Upper lobe of left lung (tissue), 6 donors: Measurements from ENCODE around the gene ZNF518B. TPM values are rescaled to one million over a fixed set of nuclear protein-coding genes. Genes with fewer than 3 reads are reported as not detected.
A peak's percentile ranks its signal among the peaks of the same experiment; 100 is the strongest.

ENCODE experiments used
- ATAC-seq, 2 donors: fragments of 200-7000 bp; cut with Tn5 transposase; one replicate each; pipeline ENCODE4 v1.9.1; 2022; ENCODE audit warnings: mild to moderate bottlenecking in 2 of 2, moderate library complexity in 2 of 2; ENCODE audit not compliant: low FRiP score in 2 of 2
- DNase-seq, 2 donors: peaks; one replicate each; pipeline ENCODE4 v3.0.0-alpha.2; 2019 to 2020
- H3K27ac ChIP-seq, 4 donors: fragments of 200-600 bp; sonication (generic); one replicate each; pipeline ENCODE4 v1.5.1; 2016 to 2019
- H3K27me3 ChIP-seq, 4 donors: fragments of 200-600 bp; sonication (generic); one replicate each; pipeline ENCODE4 v1.5.1; 2017 to 2019
- H3K36me3 ChIP-seq, 4 donors: fragments of 200-600 bp; sonication (generic); one replicate each; pipeline ENCODE4 v1.5.1; 2016 to 2019
- H3K4me1 ChIP-seq, 4 donors: fragments of 200-600 bp; sonication (generic); one replicate each; pipeline ENCODE4 v1.5.1; 2018 to 2019
- H3K4me3 ChIP-seq, 4 donors: fragments of 200-600 bp; sonication (generic); one replicate each; pipeline ENCODE4 v1.5.1; 2017 to 2019; ENCODE audit warnings: mild to moderate bottlenecking in 2 of 4, moderate library complexity in 1 of 4
- H3K9me3 ChIP-seq, 4 donors: fragments of 200-600 bp; sonication (generic); one replicate each; pipeline ENCODE4 v1.5.1; 2018 to 2019
- EP300 ChIP-seq, 4 donors: sonication (generic); formaldehyde crosslinking; IDR thresholded peaks; one replicate each; pipeline ENCODE4 v1.5.1; 2017; ENCODE audit warnings: antibody characterized with exemption in 4 of 4, control low read depth in 2 of 4
- POLR2A ChIP-seq, 4 donors: fragments of 450-650 bp; IDR thresholded peaks; one replicate each; pipeline ENCODE4 v1.5.1; 2016 to 2017; ENCODE audit warnings: antibody characterized with exemption in 4 of 4, mild to moderate bottlenecking in 2 of 4
- POLR2AphosphoS5 ChIP-seq, 2 donors: sonication (generic); formaldehyde crosslinking; IDR thresholded peaks; one replicate each; pipeline ENCODE4 v1.5.1; 2017; ENCODE audit warnings: antibody characterized with exemption in 2 of 2
- WGBS, 2 donors: methylation state at CpG; one replicate each; pipeline ENCODE4 v1.1.5; 2017 to 2018; 5-methylcytosine and 5-hydroxymethylcytosine counted together
- total RNA-seq, 6 donors: library from RNA; depleted of rRNA in 4 of 6; stranded (reverse); fragments of >200 nt in 4 of 6; gene quantifications; one replicate each; pipeline versions ENCODE4 v1.1.0 to v1.2.1, GENCODE V29; 2016 to 2021
- TF ChIP-seq, protein P1 (sequence below), 6 experiments: fragments of 450-650 bp in 4 of 6; fragments of 200-600 bp in 2 of 6; sonication (generic) in 2 of 6; IDR thresholded peaks; one replicate each; pipeline ENCODE4 v1.5.1; 2016 to 2019; ENCODE audit warnings: antibody characterized with exemption in 6 of 6
- donor health status: DM: no; HTN: no; CAD: no; lungs with moderate emphysema.
- donor health status: DM: no; HTN: yes; CAD: no; lungs with severe emphysema.

ZNF518B gene
- total RNA-seq, 6 donors from 2014 or later: 7.8 to 22.6 (median 11.7) TPM

DNA sequence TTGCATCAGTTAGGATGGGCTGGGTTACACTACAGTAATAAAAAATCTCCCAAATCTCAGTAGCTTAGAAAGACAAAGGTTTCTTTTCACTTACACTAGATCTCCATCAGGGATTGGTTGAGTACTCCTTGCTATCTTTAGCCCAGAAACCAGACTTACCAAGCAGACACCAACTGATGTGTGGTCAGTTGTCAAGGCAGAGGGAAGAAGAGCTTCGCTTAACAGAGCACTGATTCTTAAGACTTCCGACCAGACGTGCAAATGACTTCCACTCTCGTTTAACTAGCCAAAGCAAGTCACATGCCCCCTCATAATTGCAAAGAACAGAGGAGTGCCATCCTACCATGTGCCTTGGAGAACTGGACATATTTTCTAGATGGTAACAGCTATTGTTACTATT is 5.7 kb upstream of the ZNF518B start:
- ATAC-seq (no peak), DNase-seq (no peak)
- Histone ChIP-seq H3K27me3 (peaks cover 0 to 8% (median 0%) of the 10 kb centered on the region in 4 donors), H3K4me3 (no peak overlapping the region), H3K36me3 (no peaks in the 10 kb centered on the region), H3K9me3 (no peaks in the 10 kb centered on the region), H3K4me1 (peaks cover 3 to 12% (median 4%) of the 10 kb centered on the region in 4 donors), H3K27ac (no peak overlapping the region)
- 94 to 97% methylated on average over 4 of the region's 4 CpGs for WGBS, 2 donors
- TF ChIP-seq EP300 (IDR thresholded peaks at IDR 0.05): no peak
- TF ChIP-seq POLR2A (IDR thresholded peaks at IDR 0.05): no peak
- TF ChIP-seq, protein P1, sequence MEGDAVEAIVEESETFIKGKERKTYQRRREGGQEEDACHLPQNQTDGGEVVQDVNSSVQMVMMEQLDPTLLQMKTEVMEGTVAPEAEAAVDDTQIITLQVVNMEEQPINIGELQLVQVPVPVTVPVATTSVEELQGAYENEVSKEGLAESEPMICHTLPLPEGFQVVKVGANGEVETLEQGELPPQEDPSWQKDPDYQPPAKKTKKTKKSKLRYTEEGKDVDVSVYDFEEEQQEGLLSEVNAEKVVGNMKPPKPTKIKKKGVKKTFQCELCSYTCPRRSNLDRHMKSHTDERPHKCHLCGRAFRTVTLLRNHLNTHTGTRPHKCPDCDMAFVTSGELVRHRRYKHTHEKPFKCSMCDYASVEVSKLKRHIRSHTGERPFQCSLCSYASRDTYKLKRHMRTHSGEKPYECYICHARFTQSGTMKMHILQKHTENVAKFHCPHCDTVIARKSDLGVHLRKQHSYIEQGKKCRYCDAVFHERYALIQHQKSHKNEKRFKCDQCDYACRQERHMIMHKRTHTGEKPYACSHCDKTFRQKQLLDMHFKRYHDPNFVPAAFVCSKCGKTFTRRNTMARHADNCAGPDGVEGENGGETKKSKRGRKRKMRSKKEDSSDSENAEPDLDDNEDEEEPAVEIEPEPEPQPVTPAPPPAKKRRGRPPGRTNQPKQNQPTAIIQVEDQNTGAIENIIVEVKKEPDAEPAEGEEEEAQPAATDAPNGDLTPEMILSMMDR (IDR thresholded peaks at IDR 0.05): no peak
- TF ChIP-seq POLR2AphosphoS5 (IDR thresholded peaks at IDR 0.05): no peak

GRCh38 chr4:10461850-10462400 is 4.7 kb upstream of the ZNF518B start:
- Histone ChIP-seq H3K9me3 (no peaks in the 10 kb centered on the region), H3K4me3 (peak overlapping the region in 2 of 4 donors; percentile 36 to 46), H3K4me1 (peaks cover 5 to 19% (median 7%) of the 10 kb centered on the region in 4 donors), H3K27ac (no peak overlapping the region), H3K27me3 (peaks cover 0 to 8% (median 0%) of the 10 kb centered on the region in 4 donors), H3K36me3 (no peaks in the 10 kb centered on the region)
- TF ChIP-seq EP300 (IDR thresholded peaks at IDR 0.05) (no peak), POLR2A (IDR thresholded peaks at IDR 0.05) (no peak), POLR2AphosphoS5 (IDR thresholded peaks at IDR 0.05) (no peak)
- TF ChIP-seq, protein P1 (IDR thresholded peaks at IDR 0.05): no peak
- WGBS, 2 donors: 57 to 63% methylated on average over 22 to 27 of the region's 27 CpGs
- ATAC-seq (no peak), DNase-seq (peak in 1 of 2 donors; percentile 26)

DNA sequence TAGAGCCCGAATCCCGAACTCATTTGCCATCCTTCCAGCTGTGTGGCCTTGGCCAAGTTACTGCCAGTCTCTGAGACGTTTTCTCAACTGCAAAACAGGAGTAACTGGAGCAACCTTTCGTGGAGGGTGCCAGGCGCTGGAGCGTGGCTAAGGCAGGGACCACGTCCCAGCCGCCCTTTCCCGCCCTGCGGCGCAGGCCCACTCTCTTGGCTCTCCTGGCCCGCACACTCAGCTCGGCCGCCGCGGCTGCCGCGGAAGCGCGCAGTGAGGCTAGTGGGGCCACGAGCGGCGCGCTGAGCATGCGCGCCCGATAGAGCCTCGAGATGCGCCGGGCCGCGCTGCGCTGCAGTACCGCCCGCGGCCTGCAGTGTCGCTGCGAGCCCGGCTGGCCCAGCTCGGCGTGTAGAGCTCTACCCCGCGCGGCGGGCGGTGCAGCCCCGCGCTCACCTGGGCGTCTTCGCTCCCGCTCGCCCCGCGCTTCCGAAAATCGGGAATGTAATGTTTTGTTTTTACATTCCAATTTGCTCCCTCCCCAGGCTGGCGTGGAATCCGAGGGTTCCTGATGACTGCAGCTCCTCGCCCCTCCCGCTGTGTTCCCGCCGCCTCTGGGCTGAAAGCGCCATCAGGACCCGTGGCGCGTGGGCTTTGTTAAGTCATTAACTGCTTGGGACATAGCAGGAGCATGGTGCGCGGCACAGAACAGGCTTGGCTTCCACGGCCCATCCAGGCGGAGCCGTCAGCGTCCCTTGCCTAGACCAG is 4.0 kb upstream of the ZNF518B start:
- TF ChIP-seq POLR2AphosphoS5 (IDR thresholded peaks at IDR 0.05): no peak
- no peak for TF ChIP-seq EP300 (IDR thresholded peaks at IDR 0.05)
- TF ChIP-seq, protein P1 (IDR thresholded peaks at IDR 0.05): peak; percentile 93 to 98 (median 96)
- no peak for TF ChIP-seq POLR2A (IDR thresholded peaks at IDR 0.05)
- H3K4me3 ChIP-seq: peak overlapping the region in 3 of 4 donors; percentile 24 to 46 (median 36)
- H3K36me3 ChIP-seq: no peaks in the 10 kb centered on the region
- 13 to 15% methylated on average over 3 to 46 of the region's 72 CpGs for WGBS, 2 donors
- H3K4me1 ChIP-seq: peaks cover 6 to 25% (median 7%) of the 10 kb centered on the region in 4 donors
- ATAC-seq (peak; percentile 90 to 96), DNase-seq (peak; percentile 68 to 95)
- H3K27ac ChIP-seq: no peak overlapping the region
- peaks cover 0 to 8% (median 0%) of the 10 kb centered on the region in 4 donors for H3K27me3 ChIP-seq
- no peaks in the 10 kb centered on the region for H3K9me3 ChIP-seq

GRCh38 chr4:10460313-10461047 is 3.3 kb upstream of the ZNF518B start:
- no peak for DNase-seq
- Histone ChIP-seq H3K4me3 (peak overlapping the region in 3 of 4 donors; percentile 24 to 46 (median 36)), H3K36me3 (no peaks in the 10 kb centered on the region), H3K4me1 (peaks cover 6 to 29% (median 9%) of the 10 kb centered on the region in 4 donors), H3K27ac (no peak overlapping the region), H3K9me3 (no peaks in the 10 kb centered on the region), H3K27me3 (peaks cover 0 to 8% (median 0%) of the 10 kb centered on the region in 4 donors)
- 83 to 88% methylated on average over 11 of the region's 11 CpGs for WGBS, 2 donors
- TF ChIP-seq EP300 (IDR thresholded peaks at IDR 0.05) (no peak), POLR2A (IDR thresholded peaks at IDR 0.05) (no peak), POLR2AphosphoS5 (IDR thresholded peaks at IDR 0.05) (no peak)
- TF ChIP-seq, protein P1 (IDR thresholded peaks at IDR 0.05): no peak
- no peak for ATAC-seq
